ENCODE data around the gene FBXL19.
A peak's percentile ranks its signal among the peaks of the same experiment; 100 is the strongest.

The FBXL19 gene

GRCh38 chr16:30923554-30924075, at the start of gene FBXL19:
Gene FBXL19, plus strand, starts transcription at chr16:30923572. Its CDS starts 2,183 bp downstream, at chr16:30925755.
- DNase-seq (ENCODE audit: low read depth): no peak

GRCh38 chr16:30874244-30874820, 49.0 kb upstream of the FBXL19 start:
- H3K4me3 ChIP-seq (replicated peaks; ENCODE audit: low read depth, low read length): peak overlapping the region; percentile 87
- TF ChIP-seq CTCF (IDR thresholded peaks at IDR 0.05; ENCODE audit: low read length, missing control alignments): no peak
- DNase-seq (ENCODE audit: low read depth): no peak

More at GRCh38 chr16:30923554-30924075, at the start of gene FBXL19:
- peak within 1 kb of the TSS; percentile 69 for H3K4me3 ChIP-seq (replicated peaks; ENCODE audit: low read depth, low read length)
- TF ChIP-seq CTCF (IDR thresholded peaks at IDR 0.05; ENCODE audit: low read length, missing control alignments): no peak

- peak; percentile 92 for DNase-seq (ENCODE audit: low read depth)
- peak overlapping the region; percentile 87 for H3K4me3 ChIP-seq (replicated peaks; ENCODE audit: low read depth, low read length)
- no peak for TF ChIP-seq CTCF (IDR thresholded peaks at IDR 0.05; ENCODE audit: low read length, missing control alignments)
Observed at GRCh38 chr16:30874821-30875717, 48.3 kb upstream of the FBXL19 start.

- no peak for TF ChIP-seq CTCF (IDR thresholded peaks at IDR 0.05; ENCODE audit: low read length, missing control alignments)
- peak overlapping the region; percentile 87 for H3K4me3 ChIP-seq (replicated peaks; ENCODE audit: low read depth, low read length)
- DNase-seq (ENCODE audit: low read depth): no peak
Observed at GRCh38 chr16:30875871-30876801, 47.2 kb upstream of the FBXL19 start.

GRCh38 chr16:30876867-30877266, 46.5 kb upstream of the FBXL19 start:
- no peak for DNase-seq (ENCODE audit: low read depth)
- H3K4me3 ChIP-seq (replicated peaks; ENCODE audit: low read depth, low read length): peak overlapping the region; percentile 87
- TF ChIP-seq CTCF (IDR thresholded peaks at IDR 0.05; ENCODE audit: low read length, missing control alignments): no peak
